H1 (cell line): Measurements from ENCODE around the gene GALNT18. TPM values are rescaled to one million over a fixed set of nuclear protein-coding genes. Genes with fewer than 3 reads are reported as not detected.

Experiments used
- CTCF ChIA-PET: fragments of 300-600 bp; sonication (Branson Sonifier 250); formaldehyde crosslinking; loops from one replicate; lab custom pipeline; 2021; ENCODE audit not compliant: partially characterized antibody; lab: Charles Lee
- POLR2A ChIA-PET: fragments of 300-600 bp; sonication (Branson Sonifier 250); formaldehyde crosslinking; loops from one replicate; lab custom pipeline; 2021; ENCODE audit warnings: inconsistent platforms; ENCODE audit not compliant: partially characterized antibody; lab: Charles Lee
- DNase-seq, 2 experiments: peaks; one replicate each; pipeline versions ENCODE4 v3.0.0 to v3.0.0-alpha.2; 2010 to 2022; ENCODE audit warnings: low spot score in 2 of 2, low read depth in 1 of 2, mixed read lengths in 1 of 2
- FAIRE-seq: peaks from 2 replicates; lab custom pipeline; 2011; peaks lifted over from hg19 to GRCh38; lab: Jason Lieb, UNC
- H2AFZ ChIP-seq: 2 replicates; pipeline ENCODE4 v1.8.1; 2012; ENCODE audit warnings: low read length, inconsistent platforms
- H2AK5ac ChIP-seq: 2 replicates; pipeline ENCODE4 v1.6.1; 2013; ENCODE audit warnings: low read depth, low read length
- H2BK120ac ChIP-seq: replicated peaks from 2 replicates; pipeline ENCODE3; 2013; ENCODE audit warnings: low read depth, low read length, inconsistent platforms
- H2BK12ac ChIP-seq: 2 replicates; pipeline ENCODE4 v1.6.1; 2013; ENCODE audit warnings: low read depth, low read length
- H2BK15ac ChIP-seq: 2 replicates; pipeline ENCODE4 v1.6.1; 2013; ENCODE audit warnings: low read length
- H2BK20ac ChIP-seq: 2 replicates; pipeline ENCODE4 v1.6.1; 2013; ENCODE audit warnings: low read length
- H2BK5ac ChIP-seq: 2 replicates; pipeline ENCODE4 v1.6.1; 2013; ENCODE audit warnings: low read depth, low read length
- H3K14ac ChIP-seq: 2 replicates; pipeline ENCODE4 v1.6.1; 2013; ENCODE audit warnings: inconsistent platforms; ENCODE audit not compliant: insufficient read length
- H3K18ac ChIP-seq: 2 replicates; pipeline ENCODE4 v1.6.1; 2013; ENCODE audit warnings: low read length; ENCODE audit errors: extremely low read depth
- H3K23ac ChIP-seq: 2 replicates; pipeline ENCODE4 v1.6.1; 2013; ENCODE audit warnings: inconsistent platforms; ENCODE audit not compliant: insufficient read length
- H3K23me2 ChIP-seq: 2 replicates; pipeline ENCODE4 v1.6.1; 2013; ENCODE audit warnings: low read depth, low read length
- H3K27ac ChIP-seq: 2 replicates; pipeline ENCODE4 v1.6.1; 2011; ENCODE audit warnings: low read depth, low read length, inconsistent platforms
- H3K27me3 ChIP-seq, 4 experiments: replicated peaks in 1 of 4; 1 replicate in 1 of 4; 2 replicates in 3 of 4; pipeline versions ENCODE4 v1.6.1 to v1.8.1; 2011 to 2013; ENCODE audit warnings: low read length in 3 of 4, mild to moderate bottlenecking in 3 of 4, inconsistent platforms in 2 of 4, mixed read lengths in 2 of 4, moderate library complexity in 1 of 4; ENCODE audit not compliant: control insufficient read depth in 3 of 4, insufficient read depth in 3 of 4; ENCODE audit errors: extremely low read depth in 1 of 4
- H3K36me3 ChIP-seq, 4 experiments: 2 replicates each; pipeline versions ENCODE4 v1.6.1 to v1.8.1; 2011 to 2013; ENCODE audit warnings: mild to moderate bottlenecking in 4 of 4, low read length in 3 of 4, moderate library complexity in 2 of 4, control low read depth in 1 of 4, inconsistent platforms in 1 of 4; ENCODE audit not compliant: insufficient read depth in 4 of 4, control insufficient read depth in 2 of 4
- H3K4ac ChIP-seq: replicated peaks from 2 replicates; pipeline ENCODE3; 2013; ENCODE audit warnings: low read length, low read depth, mixed read lengths, inconsistent platforms; ENCODE audit not compliant: insufficient read length
- H3K4me1 ChIP-seq, 4 experiments: replicated peaks in 1 of 4; 1 replicate in 1 of 4; 2 replicates in 3 of 4; pipeline versions ENCODE4 v1.6.1 to v1.8.1; 2011 to 2013; ENCODE audit warnings: low read length in 3 of 4, inconsistent platforms in 2 of 4, mixed read lengths in 1 of 4; ENCODE audit not compliant: insufficient read depth in 4 of 4, control insufficient read depth in 3 of 4
- H3K4me2 ChIP-seq, 2 experiments: 2 replicates each; pipeline versions ENCODE4 v1.6.1 to v1.8.1; 2011 to 2013; ENCODE audit warnings: low read depth in 2 of 2, low read length in 2 of 2, control low read depth in 1 of 2, inconsistent platforms in 1 of 2, mild to moderate bottlenecking in 1 of 2; ENCODE audit not compliant: insufficient read depth in 1 of 2
- H3K4me3 ChIP-seq, 4 experiments: fragments of 200-600, 300-600 bp in 1 of 4; sonication (generic), shearing (Covaris generic), sonication (Bioruptor Twin) in 1 of 4; 2 replicates each; pipeline versions ENCODE4 v1.5.1 to v1.8.1; 2011 to 2016; ENCODE audit warnings: low read length in 4 of 4, low read depth in 3 of 4, control low read depth in 2 of 4, inconsistent platforms in 2 of 4, mild to moderate bottlenecking in 2 of 4, mixed read lengths in 1 of 4, moderate library complexity in 1 of 4; ENCODE audit not compliant: insufficient read depth in 2 of 4; ENCODE audit errors: extremely low read depth in 1 of 4
- H3K56ac ChIP-seq: replicated peaks from 2 replicates; pipeline ENCODE3; 2013; ENCODE audit warnings: low read depth, mild to moderate bottlenecking, mixed read lengths, low read length, inconsistent platforms; ENCODE audit not compliant: insufficient read length
- H3K79me1 ChIP-seq: 2 replicates; pipeline ENCODE4 v1.6.1; 2013; ENCODE audit warnings: low read depth, low read length, control low read depth
- H3K79me2 ChIP-seq, 2 experiments: 2 replicates each; pipeline versions ENCODE4 v1.6.1 to v1.8.1; 2012 to 2013; ENCODE audit warnings: low read length in 2 of 2, mild to moderate bottlenecking in 2 of 2, inconsistent platforms in 1 of 2; ENCODE audit not compliant: insufficient read depth in 2 of 2, control insufficient read depth in 1 of 2
- H3K9ac ChIP-seq, 4 experiments: replicated peaks in 1 of 4; 1 replicate in 1 of 4; 2 replicates in 3 of 4; pipeline versions ENCODE4 v1.6.1 to v1.8.1; 2011 to 2013; ENCODE audit warnings: low read depth in 3 of 4, low read length in 3 of 4, control low read depth in 2 of 4, mild to moderate bottlenecking in 2 of 4, moderate library complexity in 2 of 4, inconsistent platforms in 1 of 4; ENCODE audit errors: extremely low read depth in 1 of 4
- H3K9me3 ChIP-seq, 2 experiments: 2 replicates each; pipeline versions ENCODE4 v1.6.1 to v1.8.1; 2012 to 2013; ENCODE audit warnings: mild to moderate bottlenecking in 2 of 2, moderate library complexity in 2 of 2, control low read depth in 1 of 2, inconsistent platforms in 1 of 2, low read depth in 1 of 2, low read length in 1 of 2, mixed read lengths in 1 of 2; ENCODE audit not compliant: insufficient read depth in 2 of 2
- H4K20me1 ChIP-seq, 2 experiments: replicated peaks in 1 of 2; 2 replicates each; pipeline versions ENCODE3 to v1.8.1; 2011 to 2013; ENCODE audit warnings: inconsistent platforms in 2 of 2, low read length in 2 of 2, mild to moderate bottlenecking in 1 of 2; ENCODE audit not compliant: insufficient read depth in 2 of 2, control insufficient read depth in 1 of 2
- H4K5ac ChIP-seq: 2 replicates; pipeline ENCODE4 v1.6.1; 2013; ENCODE audit warnings: low read length, low read depth, mixed read lengths, inconsistent platforms; ENCODE audit not compliant: insufficient read length
- H4K8ac ChIP-seq: 2 replicates; pipeline ENCODE4 v1.8.0; 2013; ENCODE audit warnings: mild to moderate bottlenecking, moderate library complexity, low read length, inconsistent platforms; ENCODE audit not compliant: insufficient read depth; ENCODE audit errors: extremely low read depth
- H4K91ac ChIP-seq: replicated peaks from 2 replicates; pipeline ENCODE3; 2013; ENCODE audit warnings: low read length, mixed read lengths, inconsistent platforms; ENCODE audit not compliant: insufficient read length
- BRCA1 ChIP-seq: IDR thresholded peaks from 2 replicates; pipeline ENCODE4 v1.6.1; 2012; ENCODE audit warnings: low read depth, low read length, improper control_type of control experiment
- TAF7 ChIP-seq: optimal IDR thresholded peaks from 2 replicates; pipeline ENCODE3; 2011; ENCODE audit warnings: low read depth, mild to moderate bottlenecking, inconsistent platforms, low read length, moderate library complexity, borderline replicate concordance
- WGBS, 2 experiments: shearing (Covaris generic) in 1 of 2; methylation state at CpG; one replicate each; pipeline versions ENCODE4 v1.1.6 to v1.1.7; 2013 to 2015; ENCODE audit warnings: low lambda C conversion rate in 2 of 2, mixed read lengths in 2 of 2, inconsistent platforms in 1 of 2, low coverage in 1 of 2, missing lambda C conversion rate in 1 of 2; ENCODE audit not compliant: insufficient replicate concordance in 2 of 2, insufficient coverage in 1 of 2, insufficient read length in 1 of 2; ENCODE audit errors: extremely low coverage in 1 of 2, missing lambda C conversion rate in 1 of 2; 5-methylcytosine and 5-hydroxymethylcytosine counted together
- polyA plus RNA-seq, 7 experiments: library from polyadenylated mRNA; depleted of rRNA in 3 of 7; stranded (reverse) in 5 of 7; unstranded in 2 of 7; fragments of >200 nt in 5 of 7; fragments of 200-250 nt in 2 of 7; gene quantifications; 1 replicate in 5 of 7; 2 replicates in 1 of 7; 4 replicates in 1 of 7; pipeline versions ENCODE4 v1.2.1 to v1.2.3, GENCODE V29; 2011 to 2013; ENCODE audit warnings: missing spikeins in 2 of 7, mixed read lengths in 2 of 7
- total RNA-seq: library from RNA; stranded (reverse); fragmentation: NEBNext Ultra II Directional; extraction: Animal tissue kit (Norgen Biotek cat#: 25700); gene quantifications from 2 replicates; pipeline ENCODE4 v1.2.1, GENCODE V29; 2021

Gene GALNT18
- total and polyA plus RNA-seq, 2 of the 8 experiments (the other 6 are each of a cell fraction or from before 2014, with no cell fraction given), result 6.0 to 9.4 TPM

DNA sequence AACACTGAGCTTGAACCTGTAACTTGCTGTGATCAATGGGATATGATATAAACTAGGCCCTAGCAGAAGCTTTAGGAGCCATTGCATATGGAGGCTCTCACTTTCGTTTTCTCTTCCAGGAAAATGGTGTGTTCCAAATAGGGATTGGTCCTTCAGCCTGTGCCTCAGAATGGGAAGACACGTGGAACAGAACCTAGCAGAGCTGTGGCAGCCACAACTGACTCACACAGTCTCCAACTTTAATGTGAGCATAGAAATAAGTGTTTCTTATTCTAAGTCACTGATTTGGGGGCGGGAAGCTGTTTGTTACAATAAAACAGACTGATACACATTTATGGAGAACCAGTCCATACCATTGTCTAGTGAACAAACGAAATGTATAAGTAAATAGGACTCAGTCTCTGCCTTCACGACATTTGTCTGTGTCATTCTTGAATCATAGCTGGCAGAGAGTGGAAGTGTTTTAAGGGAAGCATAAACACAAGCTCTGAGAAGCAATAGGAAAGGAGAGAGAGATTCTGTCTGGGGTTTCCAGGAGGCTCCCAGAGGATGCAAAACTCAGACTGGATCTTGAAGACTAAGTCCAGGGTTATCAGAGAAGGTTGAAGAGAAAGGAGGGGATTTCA is 97.3 kb downstream of the GALNT18 start:
- Histone ChIP-seq H2AFZ (no peak overlapping the region), H3K79me2 (no peaks in the 10 kb centered on the region), H3K18ac (no peak overlapping the region), H3K14ac (no peak overlapping the region), H2BK15ac (no peak overlapping the region), H3K4ac (no peak overlapping the region), H2BK5ac (no peak overlapping the region), H4K20me1 (no peaks in the 10 kb centered on the region), H2BK120ac (no peak overlapping the region), H2AK5ac (no peak overlapping the region), H4K91ac (no peak overlapping the region), H2BK20ac (no peak overlapping the region), H3K4me2 (no peak overlapping the region), H3K56ac (no peak overlapping the region), H3K9me3 (no peaks in the 10 kb centered on the region), H3K36me3 (no peaks in the 10 kb centered on the region), H4K8ac (no peak overlapping the region), H3K23ac (no peak overlapping the region), H3K4me3 (no peak overlapping the region), H3K27me3 (no peaks in the 10 kb centered on the region), H3K9ac (no peak overlapping the region), H3K27ac (no peak overlapping the region), H3K4me1 (peaks cover 0 to 5% (median 0%) of the 10 kb centered on the region in 4 experiments; a peak in 2 of 7 replicates), H2BK12ac (no peak overlapping the region), H4K5ac (no peak overlapping the region), H3K79me1 (no peaks in the 10 kb centered on the region), H3K23me2 (no peaks in the 10 kb centered on the region; the same call in 1 of the 2 replicates)
- FAIRE-seq, result no peak
- POLR2A ChIA-PET, result no interaction called here
- TF ChIP-seq BRCA1, result no peak
- no peak for TF ChIP-seq TAF7
- CTCF ChIA-PET, result interaction anchor here (1.1 to 1.8 kb wide), 4 partner anchors 10 to 263 kb away, joined by 3 to 4 read pairs (median 4); no protein-coding TSS in a partner anchor
- WGBS, 2 experiments, result 84% methylated on average over 5 of the region's 5 CpGs; no CpG with 5 or more reads in 1 of the 2 experiments
- no peak for DNase-seq
